HepG2 (cell line): ENCODE results near the gene AHSG. TPM values are rescaled to one million over a fixed set of nuclear protein-coding genes. Genes with fewer than 3 reads are reported as not detected.

ENCODE experiments used
- ARID2 ChIP-seq: sonication (generic); formaldehyde crosslinking; IDR thresholded peaks from 2 replicates; pipeline ENCODE4 v1.8.1; 2022; ENCODE audit warnings: mild to moderate bottlenecking, missing genetic modification reagents, borderline replicate concordance
- ATF5 ChIP-seq: sonication (generic); formaldehyde crosslinking; IDR thresholded peaks from 2 replicates; pipeline ENCODE4 v1.4.0; 2020; ENCODE audit warnings: mild to moderate bottlenecking, low read depth, missing genetic modification reagents
- ATRX ChIP-seq: sonication (generic); formaldehyde crosslinking; IDR thresholded peaks from 2 replicates; pipeline ENCODE4 v1.4.0; 2020; ENCODE audit warnings: missing genetic modification reagents, borderline replicate concordance
- BCL6 ChIP-seq: IDR thresholded peaks from 2 replicates; pipeline ENCODE4 v1.6.1; 2016; ENCODE audit warnings: missing genetic modification reagents, missing compliant biosample characterization
- CBX5 ChIP-seq: sonication (generic); formaldehyde crosslinking; IDR thresholded peaks from 2 replicates; pipeline ENCODE4 v1.4.0; 2020; ENCODE audit warnings: missing genetic modification reagents, borderline replicate concordance
- CC2D1A ChIP-seq: sonication (generic); formaldehyde crosslinking; IDR thresholded peaks from 2 replicates; pipeline ENCODE4 v1.8.1; 2023; ENCODE audit warnings: mild to moderate bottlenecking, missing genetic modification reagents
- FOXJ3 ChIP-seq: sonication (generic); formaldehyde crosslinking; IDR thresholded peaks from 2 replicates; pipeline ENCODE4 v1.4.0; 2020; ENCODE audit warnings: missing genetic modification reagents, mild to moderate bottlenecking, borderline replicate concordance
- IKZF1 ChIP-seq: fragments of 450-650 bp; IDR thresholded peaks from 2 replicates; pipeline ENCODE4 v1.7.1; 2016
- JUNB ChIP-seq: sonication (generic); formaldehyde crosslinking; IDR thresholded peaks from 2 replicates; pipeline ENCODE4 v1.8.0; 2022; ENCODE audit warnings: missing genetic modification reagents, mild to moderate bottlenecking, borderline replicate concordance
- MAF1 ChIP-seq: sonication (generic); formaldehyde crosslinking; IDR thresholded peaks from 2 replicates; pipeline ENCODE4 v1.5.0; 2020; ENCODE audit warnings: missing genetic modification reagents, borderline replicate concordance
- MXD3 ChIP-seq: IDR thresholded peaks from 2 replicates; pipeline ENCODE4 v1.6.1; 2016; ENCODE audit warnings: mild to moderate bottlenecking, missing biosample characterization, missing genetic modification reagents
- MYC ChIP-seq: sonication (generic); formaldehyde crosslinking; IDR thresholded peaks from 2 replicates; pipeline ENCODE4 v1.9.0; 2021; ENCODE audit warnings: missing genetic modification reagents, borderline replicate concordance
- MYPOP ChIP-seq: sonication (generic); formaldehyde crosslinking; IDR thresholded peaks from 2 replicates; pipeline ENCODE4 v1.8.1; 2023; ENCODE audit warnings: mild to moderate bottlenecking, moderate library complexity, missing genetic modification reagents
- RAD21 ChIP-seq: fragments of 450-650 bp; formaldehyde crosslinking; IDR thresholded peaks from 2 replicates; pipeline ENCODE4 v1.5.0; 2020; ENCODE audit warnings: mild to moderate bottlenecking
- SIN3A ChIP-seq: IDR thresholded peaks from 2 replicates; pipeline ENCODE4 v1.6.1; 2011; ENCODE audit warnings: low read depth, mild to moderate bottlenecking, control low read depth, low read length, borderline replicate concordance
- SMARCE1 ChIP-seq: fragments of 450-650 bp; IDR thresholded peaks from 2 replicates; pipeline ENCODE4 v1.6.1; 2017; ENCODE audit warnings: borderline replicate concordance
- ZFP90 ChIP-seq: sonication (generic); formaldehyde crosslinking; IDR thresholded peaks from 2 replicates; pipeline ENCODE4 v1.8.0; 2022; ENCODE audit warnings: missing genetic modification reagents, mild to moderate bottlenecking, inconsistent platforms, borderline replicate concordance
- ZNF232 ChIP-seq: sonication (generic); formaldehyde crosslinking; IDR thresholded peaks from 2 replicates; pipeline ENCODE4 v1.4.0; 2020; ENCODE audit warnings: missing genetic modification reagents, borderline replicate concordance
- ZNF274 ChIP-seq: sonication (generic); formaldehyde crosslinking; IDR thresholded peaks from 2 replicates; pipeline ENCODE4 v1.5.1; 2020; ENCODE audit warnings: mild to moderate bottlenecking, missing genetic modification reagents
- ZNF276 ChIP-seq: sonication (generic); formaldehyde crosslinking; IDR thresholded peaks from 2 replicates; pipeline ENCODE4 v1.4.0; 2020; ENCODE audit warnings: mild to moderate bottlenecking, low read depth, missing genetic modification reagents
- ZNF281 ChIP-seq: sonication (generic); formaldehyde crosslinking; IDR thresholded peaks from 2 replicates; pipeline ENCODE4 v1.4.0; 2020; ENCODE audit warnings: missing genetic modification reagents, borderline replicate concordance
- ZNF460 ChIP-seq: sonication (generic); formaldehyde crosslinking; IDR thresholded peaks from 2 replicates; pipeline ENCODE4 v1.5.1; 2020; ENCODE audit warnings: missing genetic modification reagents, mild to moderate bottlenecking, borderline replicate concordance
- polyA plus RNA-seq, 8 experiments: library from polyadenylated mRNA; depleted of rRNA in 3 of 8; stranded (reverse) in 7 of 8; unstranded in 1 of 8; fragments of >200 nt; fragmentation: Illumina TruSeq in 4 of 8; extraction: Trizol in 4 of 8; gene quantifications; 2 replicates each; pipeline versions ENCODE4 v1.2.1 to v1.2.3, GENCODE V29; 2011 to 2016; ENCODE audit warnings: low read depth in 4 of 8, missing spikeins in 1 of 8, mixed read lengths in 1 of 8; ENCODE audit not compliant: insufficient read depth in 1 of 8
- total RNA-seq, 5 experiments: library from RNA; depleted of rRNA; stranded (reverse); fragments of >200 nt; fragmentation: Illumina TruSeq; extraction: Trizol; gene quantifications; 2 replicates each; pipeline ENCODE4 v1.2.3, GENCODE V29; 2016; ENCODE audit warnings: low read depth in 1 of 5

The AHSG gene
- total and polyA plus RNA-seq, 2 of the 13 experiments (the other 11 are each of a cell fraction or from before 2014, with no cell fraction given): 2,043 to 19,152 TPM

GRCh38 chr3:186567072-186567921, 45.6 kb upstream of the AHSG start, which contains the start of gene TBCCD1 (continued):
- TF ChIP-seq ATF5 (CRISPR knock-in tag): no peak
- no peak for TF ChIP-seq SMARCE1
- TF ChIP-seq ZNF460: no peak
- TF ChIP-seq ZFP90 (CRISPR knock-in tag): no peak
- no peak for TF ChIP-seq IKZF1
- peak; percentile 59 for TF ChIP-seq RAD21
- no peak for TF ChIP-seq ARID2
- peak; percentile 84 for TF ChIP-seq MYPOP
- TF ChIP-seq ZNF281 (CRISPR knock-in tag): 0 out of 2 replicates have a peak, but pooled peaks have one; percentile 35
- peak; percentile 91 for TF ChIP-seq SIN3A
- peak; percentile 75; the same call in 1 of the 2 replicates for TF ChIP-seq MAF1
- TF ChIP-seq ATRX (CRISPR knock-in tag): no peak
- TF ChIP-seq FOXJ3 (CRISPR knock-in tag): no peak
- peak; percentile 37; the same call in 1 of the 2 replicates for TF ChIP-seq MYC (CRISPR knock-in tag)
- no peak for TF ChIP-seq ZNF232 (CRISPR knock-in tag)
- no peak for TF ChIP-seq JUNB
- TF ChIP-seq CBX5 (CRISPR knock-in tag): no peak; the same call in 1 of the 2 replicates
- peak; percentile 30 for TF ChIP-seq ZNF274 (CRISPR knock-in tag)
- peak; percentile 79; the same call in 1 of the 2 replicates for TF ChIP-seq ZNF276 (CRISPR knock-in tag)
- TF ChIP-seq MXD3 (CRISPR knock-in tag): peak; percentile 66; the same call in 1 of the 2 replicates
- no peak; the same call in none of the 2 replicates for TF ChIP-seq BCL6 (CRISPR knock-in tag)
- no peak for TF ChIP-seq CC2D1A (CRISPR knock-in tag)
